Motor neuron (in vitro differentiated cells): ENCODE measurements around the gene MRNIP. TPM values are rescaled to one million over a fixed set of nuclear protein-coding genes. Genes with fewer than 3 reads are reported as not detected.
A peak's percentile ranks its signal among the peaks of the same experiment; 100 is the strongest.

Experiments used
- ATAC-seq, 8 experiments: fragments of 200-7000 bp; cut with Tn5 transposase; replicated peaks in 6 of 8; 2 replicates each; pipeline ENCODE4 v1.8.0; 2021; ENCODE audit warnings: mild to moderate bottlenecking in 8 of 8, moderate library complexity in 8 of 8
- H3K27ac ChIP-seq, 2 donors: fragments of 250-450 bp; sonication (Bioruptor Pico); 2 replicates each; pipeline ENCODE4 v1.9.0; 2021; ENCODE audit warnings: antibody characterized with exemption in 2 of 2, mild to moderate bottlenecking in 2 of 2, moderate library complexity in 1 of 2
- H3K4me1 ChIP-seq, 2 donors: fragments of 250-450 bp; sonication (Bioruptor Pico); replicated peaks in 1 of 2; 2 replicates each; pipeline ENCODE4 v1.6.1; 2021; ENCODE audit warnings: antibody characterized with exemption in 2 of 2, mild to moderate bottlenecking in 2 of 2, moderate library complexity in 1 of 2
- H3K4me3 ChIP-seq, 5 donors: fragments of 250-450 bp; sonication (Bioruptor Pico); 2 replicates each; pipeline ENCODE4 v1.9.0; 2021; ENCODE audit warnings: antibody characterized with exemption in 5 of 5, mild to moderate bottlenecking in 5 of 5, moderate library complexity in 4 of 5
- WGBS, 10 experiments: fragments of 450-650 bp; shearing (Covaris generic); methylation state at CpG; one replicate each; pipeline ENCODE4 v1.0.0; 2022; 5-methylcytosine and 5-hydroxymethylcytosine counted together
- in situ Hi-C, 9 experiments: fragments of 400-800 bp; cut with MboI; loops; one replicate each; pipeline ENCODE4 v1.15.0; 2021; ENCODE audit warnings: low sequenced_read_pairs in 9 of 9, low pct_unique_long_range_greater_than_20kb in 2 of 9; ENCODE audit not compliant: unreplicated experiment in 9 of 9
- total RNA-seq, 8 experiments: library from RNA; unstranded; fragments of 300-600 nt; gene quantifications; 2 replicates each; pipeline versions ENCODE4 v1.2.3 to v1.2.4, GENCODE V29; 2022

Gene MRNIP
- total RNA-seq, 8 experiments from 2014 or later, result 18.8 to 48.6 (median 28.3) TPM

- no peak overlapping the region for H3K27ac ChIP-seq
- no peak for ATAC-seq
- in situ Hi-C loops, result no loop called here
- H3K4me3 ChIP-seq, result no peak overlapping the region
- no peaks in the 10 kb centered on the region for H3K4me1 ChIP-seq
- 72 to 100% (median 95%) methylated on average over 1 to 6 of the region's 15 CpGs; no CpG with 5 or more reads in 4 of the 10 experiments for WGBS, 10 experiments
Measured at GRCh38 chr5:179865491-179866240, 7.0 kb upstream of the MRNIP start.

GRCh38 chr5:179864686-179865085 is 6.1 kb upstream of the MRNIP start:
- 83 to 100% methylated on average over 1 of the region's 7 CpGs; no CpG with 5 or more reads in 8 of the 10 experiments for WGBS, 10 experiments
- Histone ChIP-seq H3K4me1 (peaks cover 8 to 9% of the 10 kb centered on the region in 2 donors), H3K27ac (no peak overlapping the region), H3K4me3 (no peak overlapping the region)
- in situ Hi-C loops, result no loop called here
- peak in 1 of 8 experiments; percentile 34 for ATAC-seq

- 94 to 100% (median 97%) methylated on average over 1 to 7 of the region's 31 CpGs; no CpG with 5 or more reads in 5 of the 10 experiments for WGBS, 10 experiments
- no peak for ATAC-seq
- Histone ChIP-seq H3K4me1 (peaks cover 9 to 11% of the 10 kb centered on the region in 2 donors), H3K27ac (no peak overlapping the region), H3K4me3 (no peak overlapping the region)
- in situ Hi-C loops, result no loop called here
Measured at GRCh38 chr5:179863449-179864085, 5.0 kb upstream of the MRNIP start.

DNA sequence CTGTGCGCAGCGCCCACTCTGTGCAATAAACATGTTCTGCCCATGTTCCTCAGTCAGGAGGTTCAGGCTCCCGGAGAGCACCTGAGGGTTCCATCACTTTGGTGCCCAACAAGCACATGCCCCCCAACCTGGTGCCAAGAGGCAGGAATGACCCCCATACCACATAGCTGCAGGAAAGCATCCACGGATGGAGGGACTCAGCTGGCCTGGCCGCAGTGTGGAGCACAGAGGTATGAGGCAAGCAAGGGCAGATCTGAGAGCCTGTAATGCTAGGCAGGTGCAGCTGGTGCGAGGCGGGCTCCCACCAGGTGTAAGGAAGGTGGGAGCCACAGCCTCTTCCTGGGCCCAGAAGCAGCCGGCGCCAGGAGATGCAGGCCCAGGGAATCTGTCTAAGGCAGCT is 4.3 kb upstream of the MRNIP start:
- in situ Hi-C loops, result no loop called here
- WGBS, 10 experiments, result 90 to 100% (median 98%) methylated on average over 2 to 6 of the region's 9 CpGs; no CpG with 5 or more reads in 4 of the 10 experiments
- H3K4me1 ChIP-seq, result peaks cover 9 to 11% of the 10 kb centered on the region in 2 donors
- H3K27ac ChIP-seq, result no peak overlapping the region
- no peak overlapping the region for H3K4me3 ChIP-seq
- ATAC-seq, result no peak

GRCh38 chr5:179862296-179862695 is 3.7 kb upstream of the MRNIP start:
- ATAC-seq, result no peak
- in situ Hi-C loops, result no loop called here
- Histone ChIP-seq H3K27ac (no peak overlapping the region), H3K4me3 (no peak overlapping the region), H3K4me1 (peaks cover 13 to 14% of the 10 kb centered on the region in 2 donors)
- WGBS, 10 experiments, result 88 to 100% (median 100%) methylated on average over 1 of the region's 2 CpGs; no CpG with 5 or more reads in 6 of the 10 experiments

GRCh38 chr5:179860301-179860700 is 1.7 kb upstream of the MRNIP start:
- in situ Hi-C loops, result no loop called here
- no peak for ATAC-seq
- H3K27ac ChIP-seq, result no peak overlapping the region
- H3K4me3 ChIP-seq, result peak overlapping the region in 1 of 5 donors; percentile 81
- WGBS, 10 experiments, result 33 to 71% (median 49%) methylated on average over 1 to 9 of the region's 11 CpGs
- peaks cover 13 to 16% of the 10 kb centered on the region in 2 donors for H3K4me1 ChIP-seq

DNA sequence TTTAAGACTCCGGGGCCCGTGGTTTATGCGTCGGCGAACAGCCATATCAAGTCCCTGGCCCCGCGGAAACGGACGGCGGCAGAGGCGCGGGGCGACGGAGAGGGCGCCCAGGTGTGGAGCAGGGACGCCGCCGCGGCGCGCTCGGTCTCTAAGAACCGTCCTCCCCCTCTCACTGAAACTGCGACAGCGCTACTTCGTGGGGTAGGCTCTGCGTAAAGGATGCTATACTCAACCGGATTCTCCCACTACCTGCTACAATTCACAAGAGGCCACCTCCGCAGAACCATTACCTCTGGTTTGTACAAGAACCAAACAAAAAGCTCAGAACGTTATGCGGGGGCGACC is 404 bp downstream of the MRNIP start:
- in situ Hi-C loops, result no loop called here
- ATAC-seq, result peak; percentile 21 to 52 (median 43)
- WGBS, 10 experiments, result 0% methylated on average over 5 to 13 of the region's 32 CpGs; no CpG with 5 or more reads in 4 of the 10 experiments
- peak overlapping the region; percentile 54 to 75 for H3K27ac ChIP-seq
- peaks cover 13 to 16% of the 10 kb centered on the region in 2 donors for H3K4me1 ChIP-seq
- H3K4me3 ChIP-seq, result peak overlapping the region; percentile 63 to 81 (median 75)

GRCh38 chr5:179854356-179854755 is 4.3 kb downstream of the MRNIP start:
- 78 to 100% (median 95%) methylated on average over 1 to 7 of the region's 8 CpGs; no CpG with 5 or more reads in 2 of the 10 experiments for WGBS, 10 experiments
- no peak overlapping the region for H3K4me3 ChIP-seq
- ATAC-seq, result no peak
- peaks cover 3 to 5% of the 10 kb centered on the region in 2 donors for H3K4me1 ChIP-seq
- in situ Hi-C loops, result no loop called here
- H3K27ac ChIP-seq, result no peak overlapping the region

DNA sequence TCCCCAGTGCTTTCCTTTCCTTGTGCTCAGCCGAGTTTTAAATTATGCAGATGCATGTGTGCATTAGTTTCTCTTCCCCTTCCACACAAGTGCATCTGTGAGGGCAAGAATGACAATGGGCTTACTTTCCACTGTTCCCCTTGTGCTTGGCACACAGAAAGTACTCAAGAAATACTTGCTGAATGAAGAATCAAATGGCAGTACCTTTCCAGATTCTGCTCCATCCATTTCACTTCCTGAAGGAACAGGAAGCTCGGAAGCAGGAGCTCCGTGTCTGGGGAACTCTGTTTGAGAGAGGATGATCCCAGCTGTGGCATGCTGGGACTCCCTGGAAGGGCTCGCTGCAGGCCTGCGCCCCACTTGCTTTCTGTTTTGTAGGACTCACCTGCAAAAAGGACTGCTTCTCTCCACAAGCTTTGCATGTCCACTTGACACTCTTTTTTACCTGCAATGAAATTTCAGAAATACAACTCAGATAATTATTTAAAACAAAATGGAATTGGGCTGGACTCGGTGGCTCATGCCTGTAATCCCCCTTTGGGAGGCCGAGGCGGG is 5.5 kb downstream of the MRNIP start:
- no peak overlapping the region for H3K27ac ChIP-seq
- ATAC-seq, result no peak
- WGBS, 10 experiments, result 59 to 76% (median 68%) methylated on average over 2 to 8 of the region's 8 CpGs; no CpG with 5 or more reads in 4 of the 10 experiments
- in situ Hi-C loops, result no loop called here
- peaks cover 3 to 5% of the 10 kb centered on the region in 2 donors for H3K4me1 ChIP-seq
- no peak overlapping the region for H3K4me3 ChIP-seq

DNA sequence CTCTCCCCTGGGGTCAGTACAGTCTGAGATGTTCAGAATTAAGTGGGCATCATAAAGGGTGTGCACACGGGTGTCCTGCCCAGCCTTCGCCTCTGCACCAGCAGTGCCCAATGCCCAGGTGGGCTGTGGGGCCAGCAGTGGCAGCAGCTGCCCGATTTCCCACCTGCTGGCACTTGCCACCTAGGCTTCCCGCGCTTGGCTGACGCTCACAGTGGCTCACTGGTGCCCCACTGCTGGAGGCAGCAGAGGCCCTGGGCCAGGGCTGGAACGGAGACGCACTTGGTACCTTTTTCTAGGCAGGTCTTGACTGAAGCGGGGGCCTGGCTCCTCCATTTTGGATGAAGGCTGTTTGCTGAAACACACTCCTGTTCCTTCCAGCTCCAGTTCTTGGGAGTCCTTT is 17.0 kb downstream of the MRNIP start:
- Histone ChIP-seq H3K4me1 (no peaks in the 10 kb centered on the region), H3K27ac (no peak overlapping the region), H3K4me3 (no peak overlapping the region)
- ATAC-seq, result no peak
- 80 to 100% (median 100%) methylated on average over 1 to 2 of the region's 9 CpGs; no CpG with 5 or more reads in 5 of the 10 experiments for WGBS, 10 experiments
- in situ Hi-C loops, result no loop called here

DNA sequence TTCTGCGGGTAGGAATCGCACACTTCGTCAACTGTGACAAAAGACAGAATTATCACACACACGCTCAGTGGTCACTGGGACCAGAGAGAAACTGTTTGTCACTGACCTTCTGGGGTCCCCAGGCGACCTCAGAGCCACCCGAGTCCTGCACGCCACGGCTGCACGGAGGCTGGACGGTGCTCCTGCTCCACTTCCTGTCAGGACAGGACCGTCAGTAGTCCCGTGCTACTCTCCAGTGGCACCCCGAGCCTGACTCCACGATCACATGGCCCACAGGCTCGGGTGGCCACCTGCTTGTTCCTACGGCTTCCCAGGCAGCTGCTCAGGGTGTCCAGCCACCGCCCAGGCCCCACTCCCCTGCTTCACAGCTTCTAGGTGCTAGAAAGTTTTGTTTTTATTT is 17.9 kb downstream of the MRNIP start:
- Histone ChIP-seq H3K4me1 (no peaks in the 10 kb centered on the region), H3K27ac (no peak overlapping the region), H3K4me3 (no peak overlapping the region)
- peak in 1 of 8 experiments; percentile 2 for ATAC-seq
- 80 to 100% (median 89%) methylated on average over 1 to 9 of the region's 17 CpGs; no CpG with 5 or more reads in 2 of the 10 experiments for WGBS, 10 experiments
- in situ Hi-C loops, result no loop called here

DNA sequence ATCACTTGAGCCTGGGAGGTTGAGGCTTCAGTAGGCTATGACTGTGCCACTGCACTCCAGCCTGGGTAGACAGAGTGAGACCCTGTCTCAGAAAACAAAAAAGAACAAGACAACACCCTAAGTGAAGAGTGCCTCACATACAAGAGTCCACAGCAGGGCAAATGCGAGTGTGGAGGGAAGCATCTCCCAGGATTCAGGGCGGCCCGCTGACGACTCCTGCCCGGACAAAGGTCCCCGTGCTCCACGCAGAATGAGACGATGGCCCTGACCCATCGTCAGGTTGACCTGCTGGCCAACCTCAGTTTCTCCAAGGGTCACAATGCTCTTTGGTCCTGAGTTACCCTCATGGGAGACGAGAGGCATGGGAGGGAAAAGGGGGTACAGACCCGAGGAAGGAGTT is 18.3 kb downstream of the MRNIP start:
- WGBS, 10 experiments, result 90 to 97% (median 97%) methylated on average over 6 to 11 of the region's 11 CpGs; no CpG with 5 or more reads in 7 of the 10 experiments
- peak in 1 of 8 experiments; percentile 2 for ATAC-seq
- Histone ChIP-seq H3K27ac (no peak overlapping the region), H3K4me1 (no peaks in the 10 kb centered on the region), H3K4me3 (no peak overlapping the region)
- in situ Hi-C loops, result no loop called here
